Tibial artery (tissue), 4 donors: Measurements from ENCODE around the gene USP10.
A peak's percentile ranks its signal among the peaks of the same experiment; 100 is the strongest.
"Not testable (repeated sequence)": the region's sequence is repeated elsewhere in the genome, so short reads cannot be mapped to it uniquely, and the experiment has no call there.

Source experiments
- DNase-seq, 2 donors: peaks; one replicate each; pipeline ENCODE4 v3.0.0-alpha.2; 2019
- H3K27ac ChIP-seq, 2 donors: fragments of 200-600 bp; sonication (generic) in 1 of 2; 1 replicate in 1 of 2; 2 replicates in 1 of 2; pipeline ENCODE4 v1.5.1; 2018 to 2019; ENCODE audit warnings: mild to moderate bottlenecking in 1 of 2
- H3K27me3 ChIP-seq, 2 donors: fragments of 200-600 bp; sonication (generic) in 1 of 2; one replicate each; pipeline versions ENCODE4 v1.5.1 to v1.6.0; 2016 to 2019
- H3K36me3 ChIP-seq, 3 donors: fragments of 200-600 bp; sonication (generic) in 2 of 3; one replicate each; pipeline ENCODE4 v1.5.1; 2016 to 2019; ENCODE audit warnings: mild to moderate bottlenecking in 2 of 3
- H3K4me1 ChIP-seq, 4 donors: fragments of 200-600 bp; sonication (generic) in 2 of 4; 1 replicate in 3 of 4; 2 replicates in 1 of 4; pipeline ENCODE4 v1.5.1; 2016 to 2019
- H3K4me3 ChIP-seq, 2 donors: fragments of 200-600 bp; sonication (generic) in 1 of 2; 1 replicate in 1 of 2; 2 replicates in 1 of 2; pipeline ENCODE4 v1.5.1; 2018 to 2019; ENCODE audit warnings: mild to moderate bottlenecking in 2 of 2
- H3K9me3 ChIP-seq, 3 donors: fragments of 200-600 bp; sonication (generic) in 1 of 3; one replicate each; pipeline ENCODE4 v1.5.1; 2016 to 2019
- intact Hi-C: fragments of 100-400 bp; cut with DNase I; formaldehyde crosslinking; loops from one replicate; pipeline ENCODE4 v1.15.0; 2023; ENCODE audit warnings: low total_unique reads
- TF ChIP-seq, protein P1 (sequence below), 2 experiments: fragments of 200-600 bp in 1 of 2; fragments of 450-650 bp in 1 of 2; IDR thresholded peaks; one replicate each; pipeline ENCODE4 v1.5.1; 2017 to 2019; ENCODE audit warnings: antibody characterized with exemption in 2 of 2, mild to moderate bottlenecking in 1 of 2, moderate library complexity in 1 of 2

USP10 gene

DNA sequence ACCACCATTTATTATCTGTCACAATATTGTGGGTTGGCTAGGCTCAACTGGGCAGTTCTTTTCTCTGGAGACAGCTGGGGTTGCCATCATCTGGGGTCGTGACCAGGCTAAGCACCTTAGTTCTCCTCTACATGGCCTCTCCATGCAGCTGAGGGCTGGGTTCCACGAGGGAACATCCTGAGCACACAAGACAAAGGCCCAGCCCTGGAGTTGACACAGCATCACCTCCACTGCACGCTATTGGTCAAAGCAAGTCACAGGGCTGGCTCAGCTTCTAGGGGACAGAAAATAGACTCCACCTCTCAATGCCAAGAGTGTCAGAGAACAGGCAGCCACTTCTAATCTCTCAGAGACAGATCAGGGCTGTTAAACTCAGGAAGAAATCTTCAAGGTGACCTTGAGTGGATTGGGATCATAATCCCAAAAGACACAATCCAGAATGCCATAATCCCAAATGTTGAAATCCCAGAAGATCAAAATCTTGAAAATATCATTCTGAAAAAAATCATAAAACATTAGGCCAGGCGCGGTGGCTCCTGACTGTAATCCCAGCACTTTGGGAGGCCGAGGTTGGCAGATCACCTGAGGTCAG is 13.0 kb upstream of the USP10 start:
- H3K36me3 ChIP-seq, result no peaks in the 10 kb centered on the region
- H3K27me3 ChIP-seq, result peaks cover 0 to 3% of the 10 kb centered on the region in 2 donors
- H3K4me1 ChIP-seq, result no peaks in the 10 kb centered on the region
- no peaks in the 10 kb centered on the region for H3K9me3 ChIP-seq
- no peak overlapping the region for H3K27ac ChIP-seq
- DNase-seq, result peak in 1 of 2 donors; percentile 23
- intact Hi-C loops, result no loop called here
- no peak overlapping the region for H3K4me3 ChIP-seq
- TF ChIP-seq, protein P1, sequence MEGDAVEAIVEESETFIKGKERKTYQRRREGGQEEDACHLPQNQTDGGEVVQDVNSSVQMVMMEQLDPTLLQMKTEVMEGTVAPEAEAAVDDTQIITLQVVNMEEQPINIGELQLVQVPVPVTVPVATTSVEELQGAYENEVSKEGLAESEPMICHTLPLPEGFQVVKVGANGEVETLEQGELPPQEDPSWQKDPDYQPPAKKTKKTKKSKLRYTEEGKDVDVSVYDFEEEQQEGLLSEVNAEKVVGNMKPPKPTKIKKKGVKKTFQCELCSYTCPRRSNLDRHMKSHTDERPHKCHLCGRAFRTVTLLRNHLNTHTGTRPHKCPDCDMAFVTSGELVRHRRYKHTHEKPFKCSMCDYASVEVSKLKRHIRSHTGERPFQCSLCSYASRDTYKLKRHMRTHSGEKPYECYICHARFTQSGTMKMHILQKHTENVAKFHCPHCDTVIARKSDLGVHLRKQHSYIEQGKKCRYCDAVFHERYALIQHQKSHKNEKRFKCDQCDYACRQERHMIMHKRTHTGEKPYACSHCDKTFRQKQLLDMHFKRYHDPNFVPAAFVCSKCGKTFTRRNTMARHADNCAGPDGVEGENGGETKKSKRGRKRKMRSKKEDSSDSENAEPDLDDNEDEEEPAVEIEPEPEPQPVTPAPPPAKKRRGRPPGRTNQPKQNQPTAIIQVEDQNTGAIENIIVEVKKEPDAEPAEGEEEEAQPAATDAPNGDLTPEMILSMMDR (IDR thresholded peaks at IDR 0.05), result no peak

DNA sequence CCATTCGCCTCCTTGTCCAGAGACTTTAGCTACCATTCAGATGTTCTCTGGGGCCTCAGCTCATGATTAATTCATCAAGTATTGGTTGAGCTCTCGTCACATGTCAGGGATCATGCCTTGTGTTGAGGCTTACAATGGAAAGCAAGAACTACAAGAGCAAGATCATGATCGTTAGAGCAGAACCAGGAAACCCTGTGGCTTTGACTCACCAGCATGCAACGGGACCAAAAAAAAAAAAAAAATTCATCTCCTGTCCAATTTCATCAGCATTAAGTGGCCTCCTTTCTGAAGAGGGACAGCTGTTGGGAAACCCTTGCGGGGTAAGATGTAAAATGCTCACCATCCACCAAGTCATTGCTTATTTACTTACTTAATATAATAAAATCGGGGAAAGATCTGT is 12.1 kb upstream of the USP10 start:
- intact Hi-C loops, result no loop called here
- H3K4me3 ChIP-seq, result no peak overlapping the region
- no peaks in the 10 kb centered on the region for H3K9me3 ChIP-seq
- no peak overlapping the region for H3K27ac ChIP-seq
- peaks cover 0 to 3% of the 10 kb centered on the region in 2 donors for H3K27me3 ChIP-seq
- H3K36me3 ChIP-seq, result no peaks in the 10 kb centered on the region
- TF ChIP-seq, protein P1 (IDR thresholded peaks at IDR 0.05), result no peak
- no peaks in the 10 kb centered on the region for H3K4me1 ChIP-seq
- no peak for DNase-seq

DNA sequence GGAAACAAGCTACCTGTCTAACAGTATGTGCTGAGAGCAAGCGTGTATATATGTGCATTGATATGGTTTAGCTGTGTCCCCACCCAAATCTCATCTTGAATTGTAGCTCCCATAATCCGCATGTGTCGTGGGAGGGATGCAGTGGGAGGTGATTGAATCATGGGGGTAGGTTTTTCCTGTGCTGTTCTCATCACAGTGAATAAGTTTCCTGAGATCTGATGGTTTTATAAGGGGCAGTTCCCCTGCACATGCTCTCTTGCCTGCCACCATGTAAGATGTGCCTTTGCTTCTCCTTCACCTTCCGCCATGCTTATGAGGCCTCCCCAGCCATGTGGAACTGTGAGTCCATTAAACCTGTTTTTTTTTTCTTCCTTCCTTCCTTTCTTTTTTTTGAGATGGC is 11.6 kb upstream of the USP10 start:
- not testable (repeated sequence) for H3K4me1 ChIP-seq

DNA sequence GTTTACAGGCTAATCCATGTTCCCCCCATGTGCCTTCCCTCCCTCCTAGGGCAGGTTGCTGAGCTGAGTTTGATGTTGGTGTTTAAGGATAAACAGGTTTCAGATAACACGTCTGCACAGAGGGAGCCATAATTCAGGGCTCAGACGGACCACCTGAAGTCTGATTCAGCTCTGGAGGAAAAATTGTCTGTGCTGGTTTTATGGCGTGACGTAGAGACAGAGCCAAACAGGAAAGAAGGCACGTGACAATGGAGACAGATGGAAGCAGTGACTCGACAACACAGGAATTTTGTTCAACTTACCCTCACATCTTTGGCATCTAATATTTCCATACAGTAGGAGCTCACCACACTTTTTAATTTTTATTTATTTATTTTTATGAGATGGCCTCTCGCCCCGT is 10.7 kb upstream of the USP10 start:
- TF ChIP-seq, protein P1 (IDR thresholded peaks at IDR 0.05), result no peak
- Histone ChIP-seq H3K4me1 (no peaks in the 10 kb centered on the region), H3K27me3 (peaks cover 0 to 1% of the 10 kb centered on the region in 2 donors), H3K36me3 (no peaks in the 10 kb centered on the region), H3K9me3 (no peaks in the 10 kb centered on the region), H3K27ac (no peak overlapping the region), H3K4me3 (no peak overlapping the region)
- no peak for DNase-seq
- intact Hi-C loops, result no loop called here

More for the DNA sequence above, 11.6 kb upstream of the USP10 start:
- H3K27ac ChIP-seq, H3K9me3 ChIP-seq, H3K27me3 ChIP-seq, intact Hi-C loops, H3K4me3 ChIP-seq, H3K36me3 ChIP-seq: not testable (repeated sequence)
- peak in 1 of 2 donors; percentile 1 for DNase-seq

DNA sequence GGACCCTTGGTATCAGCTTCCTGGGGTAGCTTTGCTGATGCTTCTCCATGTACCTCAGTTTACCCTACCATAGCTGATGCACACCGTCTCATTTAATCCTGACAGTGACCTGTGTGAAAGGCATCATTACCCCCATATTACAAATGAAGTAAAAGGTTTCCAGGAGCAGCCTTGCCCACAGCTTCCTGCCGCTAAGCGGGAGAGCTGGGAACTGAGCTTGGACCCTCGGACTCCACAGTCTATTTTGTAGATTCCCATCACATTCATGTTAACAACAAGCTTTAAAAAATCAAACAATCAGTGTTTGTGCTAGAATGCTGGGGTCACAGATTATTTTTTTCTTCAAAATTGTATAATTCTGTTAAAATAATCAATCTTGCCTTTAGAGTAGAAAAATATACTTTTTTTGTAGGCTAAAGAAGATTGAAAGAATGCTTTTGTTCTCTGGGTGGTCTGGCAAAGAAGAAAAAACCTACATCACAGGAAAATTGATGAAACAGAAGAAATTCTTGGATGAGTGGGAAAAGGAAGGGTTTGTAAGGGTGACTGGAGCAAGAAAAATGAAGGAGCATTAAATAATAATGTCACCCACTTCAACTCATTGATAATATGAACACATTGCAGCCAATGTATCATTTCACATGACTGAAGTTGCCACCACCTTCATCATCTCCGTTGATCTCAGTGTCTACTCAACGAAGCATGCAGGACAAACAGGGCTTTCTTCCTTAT is 9.5 kb upstream of the USP10 start:
- DNase-seq, result no peak
- H3K36me3 ChIP-seq, result no peaks in the 10 kb centered on the region
- no peaks in the 10 kb centered on the region for H3K4me1 ChIP-seq
- no peaks in the 10 kb centered on the region for H3K27me3 ChIP-seq
- no peaks in the 10 kb centered on the region for H3K9me3 ChIP-seq
- TF ChIP-seq, protein P1 (IDR thresholded peaks at IDR 0.05), result no peak
- intact Hi-C loops, result loop anchor here (10.0 kb wide), 1 partner anchor 1815 kb away; no protein-coding TSS in a partner anchor
- no peak overlapping the region for H3K4me3 ChIP-seq
- no peak overlapping the region for H3K27ac ChIP-seq

DNA sequence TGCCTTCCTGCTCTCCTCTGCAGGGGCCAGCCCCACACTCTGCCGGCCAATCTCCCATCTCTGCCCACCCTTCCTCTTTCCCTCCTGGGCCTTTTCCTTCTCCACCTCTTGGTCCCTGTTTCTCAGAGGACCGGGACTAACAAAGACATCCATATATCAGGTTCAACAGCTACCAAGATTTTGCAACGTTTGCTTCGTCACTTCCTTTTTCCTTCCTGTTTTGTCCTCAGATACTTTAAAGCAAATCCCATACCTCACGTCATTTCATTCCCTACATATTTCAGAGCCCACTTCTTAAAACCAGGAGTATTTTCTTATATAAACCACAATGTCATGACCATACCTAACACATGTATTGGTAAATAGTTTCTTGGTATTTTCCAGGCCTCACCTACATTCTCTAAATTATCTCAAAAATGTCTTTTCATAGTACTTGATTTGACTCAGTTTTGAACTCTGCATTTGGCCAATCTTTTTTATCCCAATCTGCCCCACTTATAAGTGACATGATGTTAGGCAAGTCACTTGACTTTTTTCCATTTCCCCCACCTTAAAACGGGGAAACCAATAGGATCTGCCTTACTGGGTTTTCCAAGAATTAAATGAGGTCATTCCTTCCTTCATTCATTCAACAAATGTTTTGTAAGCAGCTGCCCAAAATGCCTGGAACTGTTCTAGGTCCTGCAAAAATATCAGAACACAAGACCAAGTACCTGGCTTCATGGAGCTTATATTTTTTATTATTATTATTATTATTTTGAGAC is 7.2 kb upstream of the USP10 start:
- no peaks in the 10 kb centered on the region for H3K4me1 ChIP-seq
- no peaks in the 10 kb centered on the region for H3K36me3 ChIP-seq
- no peak overlapping the region for H3K27ac ChIP-seq
- intact Hi-C loops, result loop anchor here (10.0 kb wide), 1 partner anchor 1812 kb away; no protein-coding TSS in a partner anchor
- no peaks in the 10 kb centered on the region for H3K27me3 ChIP-seq
- TF ChIP-seq, protein P1 (IDR thresholded peaks at IDR 0.05), result no peak
- DNase-seq, result no peak
- H3K4me3 ChIP-seq, result no peak overlapping the region
- H3K9me3 ChIP-seq, result no peaks in the 10 kb centered on the region

DNA sequence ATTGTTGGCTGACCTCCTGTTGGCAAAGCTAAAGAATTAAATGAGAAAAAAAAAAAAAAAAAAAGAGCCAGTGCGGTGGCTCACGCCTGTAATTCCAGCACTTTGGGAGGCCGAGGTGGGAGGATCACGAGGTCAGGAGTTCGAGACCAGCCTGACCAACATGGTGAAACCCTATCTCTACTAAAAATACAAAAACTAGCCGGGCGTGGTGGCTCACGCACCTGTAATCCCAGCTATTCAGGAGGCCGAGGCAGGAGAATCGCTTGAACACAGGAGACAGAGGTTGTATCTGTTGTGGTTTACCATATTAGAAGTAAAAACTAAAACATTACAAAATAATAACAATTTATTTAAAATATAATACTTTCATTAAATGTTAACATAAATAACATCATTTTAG is 5.9 kb upstream of the USP10 start:
- H3K36me3 ChIP-seq, H3K4me3 ChIP-seq, H3K27me3 ChIP-seq, H3K27ac ChIP-seq, H3K4me1 ChIP-seq, H3K9me3 ChIP-seq: not testable (repeated sequence)
- intact Hi-C loops, result loop anchor here (10.0 kb wide), 1 partner anchor 1811 kb away; no protein-coding TSS in a partner anchor
- DNase-seq, result peak in 1 of 2 donors; percentile 2
